Fibroblast of lung (primary cell): Measurements from ENCODE around the gene MYCBP.

Source experiments
- EZH2 ChIP-seq: IDR thresholded peaks from 2 replicates; pipeline ENCODE4 v1.5.1; 2012; ENCODE audit warnings: low read length, control low read depth, mild to moderate bottlenecking; ENCODE audit errors: missing control alignments
- TF ChIP-seq, protein P1 (sequence below), 2 donors: IDR thresholded peaks in 1 of 2; conservative IDR thresholded peaks in 1 of 2; 1 replicate in 1 of 2; 2 replicates in 1 of 2; pipeline ENCODE4 v1.5.1; 2011 to 2012; ENCODE audit warnings: low read length in 2 of 2, control low read depth in 1 of 2, inconsistent platforms in 1 of 2, low read depth in 1 of 2, mild to moderate bottlenecking in 1 of 2

DNA sequence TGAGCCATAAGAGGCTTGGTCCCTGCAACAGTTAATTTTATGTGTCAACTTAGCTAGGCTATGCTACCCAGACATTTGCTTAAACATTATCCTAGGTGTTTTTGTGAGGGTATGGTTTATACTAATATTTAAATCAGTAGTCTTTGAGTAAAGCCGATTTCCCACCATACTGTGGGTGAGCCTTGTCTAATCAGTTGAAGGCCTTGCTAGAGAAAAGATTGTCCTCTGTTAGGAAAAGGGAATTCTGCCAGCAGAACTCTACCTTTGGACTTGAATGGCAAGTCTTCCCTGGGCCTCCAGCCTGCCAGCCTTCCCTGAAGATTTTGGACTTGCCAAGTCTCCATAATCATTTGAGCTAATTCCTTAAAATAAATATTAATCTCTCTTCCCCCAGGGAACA lies 44.6 kb upstream of the MYCBP start:
- TF ChIP-seq, protein P1, sequence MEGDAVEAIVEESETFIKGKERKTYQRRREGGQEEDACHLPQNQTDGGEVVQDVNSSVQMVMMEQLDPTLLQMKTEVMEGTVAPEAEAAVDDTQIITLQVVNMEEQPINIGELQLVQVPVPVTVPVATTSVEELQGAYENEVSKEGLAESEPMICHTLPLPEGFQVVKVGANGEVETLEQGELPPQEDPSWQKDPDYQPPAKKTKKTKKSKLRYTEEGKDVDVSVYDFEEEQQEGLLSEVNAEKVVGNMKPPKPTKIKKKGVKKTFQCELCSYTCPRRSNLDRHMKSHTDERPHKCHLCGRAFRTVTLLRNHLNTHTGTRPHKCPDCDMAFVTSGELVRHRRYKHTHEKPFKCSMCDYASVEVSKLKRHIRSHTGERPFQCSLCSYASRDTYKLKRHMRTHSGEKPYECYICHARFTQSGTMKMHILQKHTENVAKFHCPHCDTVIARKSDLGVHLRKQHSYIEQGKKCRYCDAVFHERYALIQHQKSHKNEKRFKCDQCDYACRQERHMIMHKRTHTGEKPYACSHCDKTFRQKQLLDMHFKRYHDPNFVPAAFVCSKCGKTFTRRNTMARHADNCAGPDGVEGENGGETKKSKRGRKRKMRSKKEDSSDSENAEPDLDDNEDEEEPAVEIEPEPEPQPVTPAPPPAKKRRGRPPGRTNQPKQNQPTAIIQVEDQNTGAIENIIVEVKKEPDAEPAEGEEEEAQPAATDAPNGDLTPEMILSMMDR (conservative IDR thresholded peaks at IDR 0.05 in 1 of 2, IDR thresholded peaks at IDR 0.05 in 1 of 2; ENCODE audit: low read depth in 1 of 2, low read length in 2 of 2): no peak
- TF ChIP-seq EZH2: no peak
